GM19043 (cell line): ENCODE measurements around the gene CRLF3.
"Not testable (repeated sequence)": the region's sequence is repeated elsewhere in the genome, so short reads cannot be mapped to it uniquely, and the experiment has no call there.

ENCODE experiments used
- ATAC-seq: cut with Tn5 transposase; IDR thresholded peaks from one replicate; pipeline ENCODE4 v1.9.1; 2021; ENCODE audit warnings: low read depth; ENCODE audit not compliant: unreplicated experiment

CRLF3 gene

DNA sequence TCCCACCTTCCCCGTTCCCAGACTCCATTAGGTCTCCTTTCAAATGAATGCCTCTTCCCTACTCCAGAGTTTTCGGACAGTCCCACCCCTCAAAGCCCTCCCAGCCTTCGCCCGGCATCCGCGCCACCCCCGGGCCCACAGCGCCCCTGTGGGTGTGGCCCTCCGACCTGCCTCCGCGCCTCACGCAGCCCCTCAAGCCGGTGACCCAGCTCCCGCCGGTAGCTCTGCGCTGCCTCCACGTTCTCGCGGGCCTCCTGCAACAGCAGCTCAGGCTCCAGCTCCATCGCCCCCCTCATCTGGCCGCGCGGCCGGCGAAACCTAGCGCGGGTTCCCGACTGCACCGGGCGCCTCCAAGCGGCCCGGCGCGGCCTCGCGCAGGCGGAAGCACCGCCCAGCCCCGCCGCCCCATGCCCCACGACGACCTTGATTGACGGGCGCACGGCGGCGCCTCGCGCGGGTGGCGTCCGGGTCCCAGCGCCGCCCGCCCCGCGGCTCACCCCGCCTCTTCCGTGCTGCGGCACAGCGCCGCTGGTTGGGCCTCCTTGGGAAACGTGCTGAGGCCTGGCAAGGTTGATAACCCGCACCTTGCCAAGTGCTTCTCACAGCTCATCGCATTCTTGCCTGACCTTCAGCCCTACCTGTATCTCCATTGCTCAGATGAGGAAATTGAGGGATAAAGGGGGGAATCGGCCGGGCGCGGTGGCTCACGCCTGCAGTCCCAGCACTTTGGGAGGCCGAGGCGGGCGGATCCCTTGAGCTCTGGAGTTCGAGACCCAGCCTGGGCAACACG lies at the start of gene CRLF3:
Gene CRLF3 (minus strand): TSS at position 337 of the 790 bp plus-strand sequence. CDS start 41 bp downstream, at position 296.
- peak; percentile 79 for ATAC-seq

- no peak for ATAC-seq
Observed at GRCh38 chr17:30869005-30869404, 44.5 kb upstream of the CRLF3 start.

DNA sequence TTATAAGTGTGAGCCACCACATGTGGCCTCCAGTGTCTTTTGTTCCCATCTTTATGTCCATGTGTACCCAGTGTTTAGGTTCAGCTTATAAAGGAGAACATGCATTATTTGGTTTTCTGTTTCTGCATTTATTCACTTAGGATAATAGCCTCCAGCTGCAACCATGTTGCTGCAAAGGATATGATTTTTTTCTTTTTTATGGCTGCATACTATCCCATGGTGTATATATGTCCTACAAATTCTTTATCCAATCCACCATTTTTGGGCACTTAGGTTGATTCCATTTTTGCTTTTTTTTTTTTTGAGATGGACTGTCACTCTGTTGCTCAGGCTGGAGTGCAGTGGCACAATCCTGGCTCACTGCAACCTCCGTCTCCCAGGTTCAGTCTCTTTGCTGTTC lies 40.1 kb upstream of the CRLF3 start:
- no peak for ATAC-seq

DNA sequence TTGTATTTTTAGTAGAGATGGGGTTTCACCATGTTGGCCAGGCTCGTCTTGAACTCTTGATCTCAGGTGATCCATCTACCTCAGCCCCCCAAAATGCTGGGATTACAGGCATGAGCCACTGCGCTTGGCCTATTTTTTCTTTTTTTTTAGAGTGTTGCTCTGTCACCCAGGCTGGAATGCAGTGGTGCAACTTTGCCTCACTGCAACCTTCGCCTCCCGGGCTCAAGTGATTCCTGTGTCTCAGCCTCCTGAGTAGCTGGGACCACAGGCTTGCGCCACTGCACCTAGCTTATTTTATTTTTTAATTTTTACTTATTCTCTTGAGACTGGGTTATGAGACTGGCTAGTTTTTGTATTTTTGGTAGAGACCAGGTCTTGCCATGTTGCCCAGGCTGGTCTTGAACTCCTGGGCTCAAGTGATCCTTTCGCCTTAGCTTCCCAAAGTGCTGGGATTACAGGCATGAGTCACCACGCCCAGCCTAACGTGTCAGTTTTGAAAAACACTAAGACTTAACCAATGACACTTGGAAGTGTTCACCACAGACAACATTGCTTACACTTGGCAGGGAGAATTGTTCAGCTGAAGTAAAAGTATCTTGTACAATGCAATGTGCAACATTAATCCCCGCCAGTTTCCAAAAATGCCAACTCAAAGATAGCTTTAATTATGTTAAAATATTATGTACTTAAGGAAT lies 34.2 kb upstream of the CRLF3 start:
- ATAC-seq = no peak

- ATAC-seq = no peak
Observed at GRCh38 chr17:30854146-30854545, 29.7 kb upstream of the CRLF3 start.

DNA sequence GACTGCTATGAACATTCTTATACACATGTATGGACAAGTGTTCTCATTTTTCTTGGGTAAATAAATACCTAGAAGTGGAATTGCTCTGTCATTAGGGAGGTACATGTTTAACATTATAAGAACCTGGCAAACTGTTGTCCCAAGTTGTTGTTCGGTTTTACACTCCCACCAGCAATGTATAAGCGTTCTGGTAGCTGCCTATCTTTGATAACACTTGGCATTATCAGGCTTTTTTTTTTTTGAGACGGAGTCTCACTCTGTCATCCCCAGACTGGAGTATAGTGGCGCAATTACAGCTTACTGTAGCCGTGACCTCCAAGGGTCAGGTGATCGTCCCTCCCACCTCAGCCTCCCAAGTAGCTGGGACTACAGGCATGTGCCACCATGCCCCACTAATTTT lies 23.5 kb upstream of the CRLF3 start:
- ATAC-seq = no peak

GRCh38 chr17:30840771-30841170 lies 16.3 kb upstream of the CRLF3 start:
- no peak for ATAC-seq

DNA sequence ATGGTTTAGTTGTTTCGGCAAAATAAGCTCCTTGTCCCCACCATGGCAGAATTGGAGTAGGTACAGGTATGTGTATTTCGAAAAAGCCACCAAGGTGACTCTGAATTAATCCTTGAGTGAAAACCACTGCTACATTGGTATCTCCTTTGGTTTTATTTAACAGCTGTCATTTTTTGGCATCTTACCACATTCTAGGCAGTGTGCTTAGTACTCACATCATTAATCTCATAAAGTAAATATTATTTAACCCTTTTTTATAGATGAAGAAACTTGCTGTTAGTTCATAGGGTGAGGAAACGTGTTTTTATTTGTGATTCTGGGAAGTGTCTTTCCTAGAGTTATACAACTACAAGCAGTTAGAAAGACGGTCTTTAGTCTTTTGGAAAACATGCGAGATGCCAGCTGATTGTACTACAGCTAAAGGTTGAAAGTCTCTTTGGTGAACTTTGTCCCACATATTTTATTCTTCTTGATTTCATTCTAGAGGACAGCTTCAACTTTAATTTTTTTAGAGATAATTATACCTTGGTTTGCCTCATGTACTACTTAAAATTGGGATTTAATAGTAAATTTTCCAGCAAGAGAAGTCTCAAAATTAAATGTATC lies 13.8 kb upstream of the CRLF3 start:
- ATAC-seq = no peak

DNA sequence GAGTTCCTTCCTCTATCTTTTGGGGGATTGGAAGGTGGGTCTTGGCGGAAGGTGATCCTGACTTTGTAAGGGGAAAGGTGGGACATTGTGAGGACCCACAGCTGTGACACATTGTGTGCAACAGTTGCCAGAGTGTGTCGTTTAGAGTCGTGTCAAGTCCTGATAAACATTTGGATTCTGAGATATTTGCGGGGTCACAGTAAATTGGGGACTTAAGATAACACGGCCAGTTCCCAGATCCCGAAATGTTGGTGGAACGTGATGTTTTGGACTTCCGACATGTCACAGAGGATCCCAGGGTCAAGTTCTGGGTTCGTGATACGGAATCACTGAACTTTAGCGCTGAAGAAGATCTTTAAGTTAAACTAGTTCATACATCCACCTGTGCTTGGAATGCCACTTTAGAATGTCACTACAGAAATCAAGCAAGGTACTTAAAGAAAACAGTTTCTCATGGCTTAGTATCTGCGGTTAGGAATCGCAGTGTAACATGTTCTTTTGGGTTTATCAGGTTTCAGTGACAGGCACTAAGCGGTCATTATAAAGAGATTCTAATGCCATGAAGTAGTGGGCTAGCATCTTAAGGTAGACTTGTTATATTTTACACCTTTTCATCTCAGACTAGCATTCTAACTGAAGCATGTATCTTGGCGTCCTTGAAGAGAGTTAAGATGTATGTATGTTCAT lies 8.1 kb upstream of the CRLF3 start:
- ATAC-seq = no peak

DNA sequence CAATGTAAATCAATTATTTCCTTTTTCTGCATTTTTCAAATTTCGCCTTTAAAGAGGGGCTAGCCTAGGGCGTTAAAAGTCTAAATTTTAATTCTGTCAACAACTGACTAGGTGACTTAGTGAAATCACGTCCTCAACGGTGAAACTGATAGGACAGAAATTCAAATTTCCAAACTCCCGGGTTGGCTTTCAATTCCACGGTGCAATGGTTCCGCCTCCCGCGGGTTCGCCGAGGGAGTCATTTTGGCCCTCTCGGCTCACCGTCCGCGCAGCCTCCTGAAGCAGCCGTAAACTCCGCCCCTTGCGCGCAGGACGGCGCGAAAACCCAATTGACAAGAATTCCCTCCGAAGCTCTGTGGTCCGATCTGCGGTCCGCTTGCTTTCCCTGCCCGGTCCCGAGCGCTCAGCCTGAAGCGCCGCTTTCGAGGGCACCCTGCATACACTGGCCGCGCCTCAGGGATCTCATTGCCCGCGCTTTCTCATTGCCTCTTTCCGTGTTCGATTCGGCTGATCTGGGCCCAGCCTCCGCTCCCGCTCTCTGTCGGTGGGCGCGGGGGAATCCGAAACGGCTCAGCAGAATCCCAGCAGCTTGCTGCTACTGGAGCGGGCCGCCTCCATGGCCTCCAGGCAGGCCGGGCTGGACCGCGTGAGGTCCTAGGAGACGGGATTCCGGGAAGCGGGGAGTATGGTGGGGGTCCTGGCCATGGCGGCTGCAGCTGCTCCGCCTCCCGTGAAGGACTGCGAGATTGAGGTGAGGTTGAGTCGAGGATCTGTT lies 7.4 kb upstream of the CRLF3 start, which contains the start of gene ATAD5:
Gene ATAD5 (plus strand): TSS at position 304 of the 775 bp plus-strand sequence. CDS start 382 bp downstream, at position 686.
- ATAC-seq = no peak

- ATAC-seq = no peak
Observed at GRCh38 chr17:30831257-30831656, 6.8 kb upstream of the CRLF3 start.

DNA sequence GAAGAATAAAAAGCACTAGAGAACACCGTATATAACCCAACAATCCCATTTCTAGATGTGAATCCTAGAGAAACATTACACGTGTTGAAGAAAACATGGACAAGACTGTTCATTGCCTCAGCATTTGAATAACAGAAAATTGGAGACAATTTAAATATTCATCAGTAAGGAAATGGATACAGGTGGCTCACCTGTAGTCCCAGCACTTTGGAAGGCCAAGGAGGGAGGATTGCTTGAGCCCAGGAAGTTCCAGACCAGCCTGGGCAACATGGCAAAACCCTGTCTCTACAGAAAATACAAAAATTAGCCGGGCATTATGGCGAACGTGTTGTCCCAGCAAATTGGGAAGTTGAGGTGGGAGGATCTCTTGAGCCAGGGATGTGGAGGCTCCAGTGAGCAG lies 4.5 kb upstream of the CRLF3 start:
- no peak for ATAC-seq

DNA sequence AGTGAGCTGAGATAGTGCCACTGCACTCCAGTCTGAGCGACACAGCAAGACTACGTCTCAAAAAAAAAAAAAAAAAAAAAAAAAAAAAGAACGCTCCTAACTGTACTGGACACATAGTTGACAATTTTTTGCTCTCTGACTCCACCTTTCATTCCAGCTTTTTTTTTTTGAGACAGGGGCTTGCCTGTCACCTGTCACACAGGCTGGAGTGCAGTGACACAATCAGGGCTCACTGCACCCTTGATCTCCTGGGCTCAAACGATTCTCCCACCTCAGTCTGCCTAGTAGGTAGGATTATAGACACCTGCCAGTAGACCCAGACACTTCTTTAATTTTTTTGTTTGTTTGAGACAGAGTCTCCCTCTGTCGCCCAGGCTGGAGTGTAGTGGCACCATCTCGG lies 2.6 kb upstream of the CRLF3 start:
- ATAC-seq = no peak

DNA sequence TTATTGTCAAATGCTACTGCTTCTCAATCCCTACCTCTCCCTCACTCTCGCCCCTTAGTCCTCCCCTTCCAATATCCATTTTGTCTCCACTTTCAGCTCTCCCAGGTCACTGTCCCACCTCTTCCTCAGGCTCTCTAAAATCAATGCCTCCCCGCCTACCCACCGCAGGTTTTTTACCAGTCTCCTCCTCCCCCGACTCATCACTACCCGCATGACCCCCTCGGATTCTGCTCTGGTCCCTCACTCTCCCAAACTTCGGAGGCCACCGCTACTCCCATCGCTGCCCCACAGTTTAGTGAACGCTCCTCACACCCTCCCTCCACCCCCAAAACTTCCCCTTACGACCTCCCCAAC lies 513 bp downstream of the CRLF3 start:
- ATAC-seq = no peak

GRCh38 chr17:30823421-30823820 lies 1.1 kb downstream of the CRLF3 start:
- no peak for ATAC-seq

- ATAC-seq = not testable (repeated sequence)
Observed at GRCh38 chr17:30822919-30823318, 1.6 kb downstream of the CRLF3 start.

- ATAC-seq = no peak
Observed at GRCh38 chr17:30821871-30822723, 2.4 kb downstream of the CRLF3 start.

- ATAC-seq = no peak
Observed at GRCh38 chr17:30819971-30820705, 4.4 kb downstream of the CRLF3 start.

GRCh38 chr17:30816165-30816564 lies 8.3 kb downstream of the CRLF3 start:
- ATAC-seq = no peak
